GM12873 (cell line): ENCODE measurements around the gene ATP8B1.

ENCODE experiments used
- CTCF ChIP-seq: IDR thresholded peaks from 2 replicates; pipeline ENCODE4 v1.5.1; 2012; ENCODE audit warnings: low read depth, mild to moderate bottlenecking, moderate library complexity, low read length, control low read depth; ENCODE audit not compliant: insufficient read depth; ENCODE audit errors: missing control alignments

The ATP8B1 gene

GRCh38 chr18:57831597-57832377 lies 28.7 kb upstream of the ATP8B1 start:
- no peak for TF ChIP-seq CTCF

- TF ChIP-seq CTCF = no peak
These were observed 24.5 kb upstream of the ATP8B1 start for GRCh38 chr18:57827646-57828045.

GRCh38 chr18:57826252-57826651 lies 23.1 kb upstream of the ATP8B1 start:
- TF ChIP-seq CTCF = no peak

- no peak for TF ChIP-seq CTCF
These were observed 16.8 kb upstream of the ATP8B1 start for GRCh38 chr18:57819671-57820460.

GRCh38 chr18:57819119-57819518 lies 16.0 kb upstream of the ATP8B1 start:
- no peak for TF ChIP-seq CTCF

- TF ChIP-seq CTCF = no peak
These were observed 13.3 kb upstream of the ATP8B1 start for GRCh38 chr18:57816208-57816954.

GRCh38 chr18:57814555-57814954 lies 11.4 kb upstream of the ATP8B1 start:
- TF ChIP-seq CTCF = no peak
